Neural crest cell (in vitro differentiated cells): ENCODE data around the gene CIDEB. TPM values are rescaled to one million over a fixed set of nuclear protein-coding genes. Genes with fewer than 3 reads are reported as not detected.
A peak's percentile ranks its signal among the peaks of the same experiment; 100 is the strongest.

Source experiments
- DNase-seq: peaks from one replicate; pipeline ENCODE4 v3.0.0; 2021; ENCODE audit warnings: low read depth, mixed read lengths, low spot score
- H3K27ac Mint-ChIP-seq: one replicate; pipeline ENCODE4 v1.8.0; 2021; ENCODE audit warnings: mild to moderate bottlenecking, mixed read lengths; ENCODE audit not compliant: unreplicated experiment
- H3K27me3 Mint-ChIP-seq: 2 replicates; pipeline ENCODE4 v1.8.0; 2021; ENCODE audit warnings: low read depth, mild to moderate bottlenecking, mixed read lengths
- H3K36me3 Mint-ChIP-seq: 2 replicates; pipeline ENCODE4 v1.8.0; 2021; ENCODE audit warnings: low read depth, mild to moderate bottlenecking, mixed read lengths
- H3K4me1 Mint-ChIP-seq: 2 replicates; pipeline ENCODE4 v1.8.0; 2021; ENCODE audit warnings: mixed read lengths
- H3K4me3 Mint-ChIP-seq: one replicate; pipeline ENCODE4 v1.8.0; 2021; ENCODE audit warnings: mild to moderate bottlenecking, mixed read lengths
- H3K9me3 Mint-ChIP-seq: 2 replicates; pipeline ENCODE4 v1.8.0; 2021; ENCODE audit warnings: mixed read lengths
- CTCF ChIP-seq: fragments of 200-600 bp; sonication (generic); conservative IDR thresholded peaks from 2 replicates; pipeline ENCODE4 v1.5.0; 2021; ENCODE audit warnings: antibody characterized with exemption, mild to moderate bottlenecking
- total RNA-seq: library from RNA; stranded (reverse); gene quantifications from 2 replicates; pipeline ENCODE4 v1.2.1, GENCODE V29; 2021

The CIDEB gene
- total RNA-seq, 1 donor from 2014 or later, result not detected

- Mint-ChIP-seq H3K4me1 (no peaks in the 10 kb centered on the region), H3K4me3 (no peak within 1 kb of the TSS), H3K9me3 (no peaks in the 10 kb centered on the region), H3K36me3 (peaks cover 2% of the 10 kb centered on the region), H3K27me3 (no peaks in the 10 kb centered on the region), H3K27ac (no peak within 1 kb of the TSS)
- no peak for TF ChIP-seq CTCF
- DNase-seq, result no peak
These were observed 44.7 kb downstream of the CIDEB start, which contains the start of gene TGM1 for GRCh38 chr14:24262821-24263733. Gene TGM1, minus strand, starts transcription at chr14:24263177. Its CDS starts 825 bp downstream, at chr14:24262352.

- Mint-ChIP-seq H3K36me3 (no peaks in the 10 kb centered on the region), H3K9me3 (no peaks in the 10 kb centered on the region), H3K27me3 (no peaks in the 10 kb centered on the region), H3K27ac (no peak overlapping the region), H3K4me1 (no peaks in the 10 kb centered on the region), H3K4me3 (no peak overlapping the region)
- DNase-seq, result no peak
- no peak for TF ChIP-seq CTCF
These were observed 45.8 kb downstream of the CIDEB start for GRCh38 chr14:24261969-24262327.

- H3K36me3 Mint-ChIP-seq, result no peaks in the 10 kb centered on the region
- H3K27ac Mint-ChIP-seq, result peak overlapping the region; percentile 94
- no peaks in the 10 kb centered on the region for H3K4me1 Mint-ChIP-seq
- no peak for TF ChIP-seq CTCF
- no peak for DNase-seq
- no peaks in the 10 kb centered on the region for H3K27me3 Mint-ChIP-seq
- H3K4me3 Mint-ChIP-seq, result no peak overlapping the region
- no peaks in the 10 kb centered on the region for H3K9me3 Mint-ChIP-seq
These were observed 46.4 kb downstream of the CIDEB start for GRCh38 chr14:24261256-24261968.

- Mint-ChIP-seq H3K9me3 (no peaks in the 10 kb centered on the region), H3K4me1 (no peaks in the 10 kb centered on the region), H3K36me3 (no peaks in the 10 kb centered on the region), H3K27me3 (no peaks in the 10 kb centered on the region), H3K27ac (peak overlapping the region; percentile 94), H3K4me3 (no peak overlapping the region)
- no peak for DNase-seq
- no peak for TF ChIP-seq CTCF
These were observed 47.0 kb downstream of the CIDEB start for GRCh38 chr14:24260780-24261157.

GRCh38 chr14:24260026-24260779, 47.6 kb downstream of the CIDEB start:
- no peaks in the 10 kb centered on the region for H3K9me3 Mint-ChIP-seq
- no peak overlapping the region for H3K4me3 Mint-ChIP-seq
- DNase-seq, result no peak
- H3K36me3 Mint-ChIP-seq, result no peaks in the 10 kb centered on the region
- H3K4me1 Mint-ChIP-seq, result no peaks in the 10 kb centered on the region
- H3K27ac Mint-ChIP-seq, result no peak overlapping the region
- no peaks in the 10 kb centered on the region for H3K27me3 Mint-ChIP-seq
- TF ChIP-seq CTCF, result no peak
